RPMI8226 (cell line): ENCODE results near the gene HBQ1.
"Not testable (repeated sequence)": the region's sequence is repeated elsewhere in the genome, so short reads cannot be mapped to it uniquely, and the experiment has no call there.

ENCODE experiments used
- DNase-seq: peaks from one replicate; pipeline ENCODE4 v3.0.0-alpha.2; 2015

Gene HBQ1

GRCh38 chr16:162271-162991 is 17.8 kb upstream of the HBQ1 start:
- no peak for DNase-seq

- not testable (repeated sequence) for DNase-seq
Measured at GRCh38 chr16:163139-163538, 17.1 kb upstream of the HBQ1 start.

GRCh38 chr16:163696-164095 is 16.6 kb upstream of the HBQ1 start:
- DNase-seq: not testable (repeated sequence)

- not testable (repeated sequence) for DNase-seq
Measured at GRCh38 chr16:164134-164823, 16.0 kb upstream of the HBQ1 start.

GRCh38 chr16:164827-165538 is 15.3 kb upstream of the HBQ1 start:
- no peak for DNase-seq

GRCh38 chr16:165539-166374 is 14.5 kb upstream of the HBQ1 start, which contains the start of gene HBM:
HBM (plus strand) TSS chr16:165978; CDS start chr16:165998, 20 bp downstream.
- DNase-seq: no peak

GRCh38 chr16:166375-167121 is 13.7 kb upstream of the HBQ1 start:
- DNase-seq: no peak

GRCh38 chr16:167122-167690 is 13.1 kb upstream of the HBQ1 start:
- DNase-seq: no peak

GRCh38 chr16:168424-168823 is 11.8 kb upstream of the HBQ1 start:
- DNase-seq: peak; percentile 82

GRCh38 chr16:169014-169413 is 11.2 kb upstream of the HBQ1 start:
- no peak for DNase-seq

- DNase-seq: not testable (repeated sequence)
Measured at GRCh38 chr16:170088-170507, 10.2 kb upstream of the HBQ1 start.

- DNase-seq: no peak
Measured at GRCh38 chr16:170788-171187, 9.5 kb upstream of the HBQ1 start.

- not testable (repeated sequence) for DNase-seq
Measured at GRCh38 chr16:172374-172941, 7.8 kb upstream of the HBQ1 start, which contains the start of gene HBA2. HBA2 (plus strand) TSS chr16:172876; CDS start chr16:172913, 37 bp downstream.

GRCh38 chr16:173211-173854 is 6.9 kb upstream of the HBQ1 start:
- DNase-seq: not testable (repeated sequence)

GRCh38 chr16:173928-174769 is 6.1 kb upstream of the HBQ1 start:
- not testable (repeated sequence) for DNase-seq

GRCh38 chr16:175011-175949 is 5.0 kb upstream of the HBQ1 start:
- no peak for DNase-seq

GRCh38 chr16:176006-176405 is 4.3 kb upstream of the HBQ1 start:
- DNase-seq: not testable (repeated sequence)
